ENCODE results near the gene TAF1B. TPM values are rescaled to one million over a fixed set of nuclear protein-coding genes. Genes with fewer than 3 reads are reported as not detected.

Gene TAF1B
- total and polyA plus RNA-seq, 7 donors, result 2.7 to 7.6 (median 5.7) TPM

DNA sequence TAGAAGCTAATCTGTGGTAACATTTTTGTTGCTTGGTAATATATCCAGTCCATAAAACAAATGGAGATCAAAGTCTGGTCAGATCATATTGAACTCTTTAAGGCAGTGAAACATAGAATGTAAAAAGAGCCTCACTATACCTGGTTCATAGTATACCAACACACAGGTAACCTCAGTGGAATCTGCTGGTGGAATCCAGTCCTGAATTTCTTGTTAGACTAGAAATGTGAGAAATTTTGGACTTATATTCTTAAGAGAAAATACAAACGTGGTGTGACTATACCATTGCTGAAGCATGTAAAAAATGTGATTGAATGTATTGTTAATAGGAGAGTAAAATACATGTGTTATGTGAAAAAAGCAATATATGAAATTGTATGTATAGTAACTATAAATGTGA is 62.1 kb downstream of the TAF1B start:
- Histone ChIP-seq H3K36me3 (ENCODE audit: insufficient read depth in 1 of 2, low read depth in 1 of 2) (peaks cover 0 to 8% of the 10 kb centered on the region in 2 donors), H3K4me1 (no peaks in the 10 kb centered on the region), H3K9me3 (no peaks in the 10 kb centered on the region), H3K27me3 (ENCODE audit: insufficient read depth in 3 of 3, low read length in 2 of 3) (no peaks in the 10 kb centered on the region), H3K4me3 (no peak overlapping the region), H3K27ac (no peak overlapping the region)
- TF ChIP-seq, protein P1, sequence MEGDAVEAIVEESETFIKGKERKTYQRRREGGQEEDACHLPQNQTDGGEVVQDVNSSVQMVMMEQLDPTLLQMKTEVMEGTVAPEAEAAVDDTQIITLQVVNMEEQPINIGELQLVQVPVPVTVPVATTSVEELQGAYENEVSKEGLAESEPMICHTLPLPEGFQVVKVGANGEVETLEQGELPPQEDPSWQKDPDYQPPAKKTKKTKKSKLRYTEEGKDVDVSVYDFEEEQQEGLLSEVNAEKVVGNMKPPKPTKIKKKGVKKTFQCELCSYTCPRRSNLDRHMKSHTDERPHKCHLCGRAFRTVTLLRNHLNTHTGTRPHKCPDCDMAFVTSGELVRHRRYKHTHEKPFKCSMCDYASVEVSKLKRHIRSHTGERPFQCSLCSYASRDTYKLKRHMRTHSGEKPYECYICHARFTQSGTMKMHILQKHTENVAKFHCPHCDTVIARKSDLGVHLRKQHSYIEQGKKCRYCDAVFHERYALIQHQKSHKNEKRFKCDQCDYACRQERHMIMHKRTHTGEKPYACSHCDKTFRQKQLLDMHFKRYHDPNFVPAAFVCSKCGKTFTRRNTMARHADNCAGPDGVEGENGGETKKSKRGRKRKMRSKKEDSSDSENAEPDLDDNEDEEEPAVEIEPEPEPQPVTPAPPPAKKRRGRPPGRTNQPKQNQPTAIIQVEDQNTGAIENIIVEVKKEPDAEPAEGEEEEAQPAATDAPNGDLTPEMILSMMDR (IDR thresholded peaks at IDR 0.05), result no peak
- DNase-seq (no peak), ATAC-seq (no peak)
- intact Hi-C loops (cut with DNase I), result no loop called here
- WGBS, 3 donors, result 73 to 82% (median 77%) methylated on average over 1 of the region's 1 CpG

DNA sequence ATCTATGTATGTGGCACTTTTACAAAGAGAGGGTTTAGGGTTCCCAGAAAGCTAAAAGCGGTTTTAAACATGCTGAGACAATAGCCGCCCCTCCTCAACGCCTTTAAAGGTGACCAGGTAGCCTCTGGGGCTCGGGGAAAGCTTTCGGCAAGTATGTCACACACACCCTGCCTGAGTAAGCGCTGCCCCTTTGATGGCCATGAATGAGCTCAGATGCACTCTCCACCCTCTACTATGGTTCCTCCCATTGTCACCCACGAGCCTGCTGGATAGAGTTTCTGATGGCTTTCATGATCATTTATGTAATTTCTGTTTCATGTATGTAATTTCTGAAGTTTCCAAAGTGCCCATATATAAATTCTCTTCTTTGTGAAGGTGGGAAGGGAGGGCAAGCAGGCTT is 64.1 kb downstream of the TAF1B start:
- WGBS, 3 donors, result 93 to 97% (median 96%) methylated on average over 7 of the region's 7 CpGs
- H3K36me3 ChIP-seq (ENCODE audit: insufficient read depth in 1 of 2, low read depth in 1 of 2), result peaks cover 0 to 15% of the 10 kb centered on the region in 2 donors
- TF ChIP-seq, protein P1 (IDR thresholded peaks at IDR 0.05), result no peak

DNA sequence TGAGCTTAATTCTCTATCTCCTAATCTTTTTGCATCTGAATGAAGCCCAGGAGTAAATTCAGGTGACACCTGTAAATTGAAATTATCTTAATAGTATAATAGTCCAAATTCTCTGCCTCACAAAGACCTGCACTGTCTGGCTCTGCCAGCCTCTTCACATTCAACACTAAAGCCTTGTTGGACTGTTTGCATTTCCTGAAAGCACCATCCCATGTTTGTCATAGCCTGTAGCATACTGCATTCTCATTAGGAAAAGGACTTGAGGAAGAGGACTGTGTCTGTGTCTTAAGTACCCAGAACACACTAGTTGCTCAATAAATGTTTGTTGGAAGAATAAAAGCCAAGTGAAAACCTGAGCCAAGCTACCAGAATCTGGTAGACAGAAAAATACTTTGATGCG is 65.4 kb downstream of the TAF1B start:
- H3K27ac ChIP-seq, result no peak overlapping the region
- peaks cover 4 to 25% of the 10 kb centered on the region in 2 donors for H3K36me3 ChIP-seq (ENCODE audit: insufficient read depth in 1 of 2, low read depth in 1 of 2)
- WGBS, 3 donors, result 92 to 100% (median 96%) methylated on average over 1 of the region's 1 CpG
- H3K4me1 ChIP-seq, result no peaks in the 10 kb centered on the region
- TF ChIP-seq, protein P1 (IDR thresholded peaks at IDR 0.05), result no peak
- H3K9me3 ChIP-seq, result no peaks in the 10 kb centered on the region
- no peaks in the 10 kb centered on the region for H3K27me3 ChIP-seq (ENCODE audit: insufficient read depth in 3 of 3, low read length in 2 of 3)
- intact Hi-C loops (cut with DNase I), result no loop called here
- no peak overlapping the region for H3K4me3 ChIP-seq
- ATAC-seq (no peak), DNase-seq (no peak)

More for the DNA sequence above, 64.1 kb downstream of the TAF1B start:
- intact Hi-C loops (cut with DNase I), result no loop called here
- DNase-seq (no peak), ATAC-seq (no peak)
- Histone ChIP-seq H3K27ac (no peak overlapping the region), H3K4me1 (no peaks in the 10 kb centered on the region), H3K9me3 (no peaks in the 10 kb centered on the region), H3K4me3 (no peak overlapping the region), H3K27me3 (ENCODE audit: insufficient read depth in 3 of 3, low read length in 2 of 3) (no peaks in the 10 kb centered on the region)

DNA sequence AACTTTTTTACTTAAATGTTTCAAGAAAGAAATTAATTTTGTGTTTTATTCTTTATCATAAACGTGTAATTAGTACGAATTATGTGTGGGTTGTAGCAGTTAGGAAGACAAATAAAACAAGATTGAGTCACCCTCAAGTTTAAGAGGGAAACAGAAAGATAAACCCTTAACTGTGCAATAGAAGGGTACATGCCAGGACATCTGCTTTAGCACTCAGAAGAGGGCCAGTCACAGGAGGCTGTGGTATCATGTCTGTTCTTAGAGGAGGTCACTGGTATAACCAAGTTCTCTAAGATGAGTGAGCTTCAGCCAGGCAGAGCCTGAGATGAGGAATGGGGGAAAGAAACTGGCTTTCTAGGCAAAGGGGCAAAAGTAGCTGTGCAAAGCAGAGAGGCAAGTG is 65.8 kb downstream of the TAF1B start:
- peaks cover 5 to 25% of the 10 kb centered on the region in 2 donors for H3K36me3 ChIP-seq (ENCODE audit: insufficient read depth in 1 of 2, low read depth in 1 of 2)
- no peaks in the 10 kb centered on the region for H3K27me3 ChIP-seq (ENCODE audit: insufficient read depth in 3 of 3, low read length in 2 of 3)
- intact Hi-C loops (cut with DNase I), result no loop called here

DNA sequence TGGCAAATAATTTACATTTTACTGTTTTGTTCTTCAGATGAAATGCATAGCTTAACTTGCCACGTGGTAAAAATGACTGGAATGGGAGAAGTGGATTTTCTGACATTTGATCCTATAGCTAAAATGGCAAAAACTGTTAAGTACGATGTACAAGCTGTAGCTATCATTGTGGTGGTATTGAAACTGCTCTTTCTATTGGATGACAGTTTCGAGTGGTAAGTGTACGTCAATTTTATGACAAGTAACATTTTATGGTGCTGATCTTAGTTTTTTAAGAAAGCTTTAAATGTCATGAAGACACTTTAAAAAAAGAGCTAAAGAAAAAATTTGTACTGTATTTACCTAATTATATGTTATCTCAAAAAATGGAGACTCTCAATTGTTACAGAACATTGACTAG is 67.4 kb downstream of the TAF1B start:
- DNase-seq (no peak), ATAC-seq (no peak)
- Histone ChIP-seq H3K4me3 (no peak overlapping the region), H3K36me3 (ENCODE audit: insufficient read depth in 1 of 2, low read depth in 1 of 2) (peaks cover 5 to 28% of the 10 kb centered on the region in 2 donors), H3K4me1 (no peaks in the 10 kb centered on the region), H3K9me3 (no peaks in the 10 kb centered on the region), H3K27me3 (ENCODE audit: insufficient read depth in 3 of 3, low read length in 2 of 3) (no peaks in the 10 kb centered on the region), H3K27ac (no peak overlapping the region)
- TF ChIP-seq, protein P1 (IDR thresholded peaks at IDR 0.05), result no peak
- WGBS, 3 donors, result 47 to 73% (median 63%) methylated on average over 4 of the region's 4 CpGs
- intact Hi-C loops (cut with DNase I), result no loop called here

More for the DNA sequence above, 65.8 kb downstream of the TAF1B start:
- WGBS, 3 donors, result 87 to 96% (median 95%) methylated on average over 2 of the region's 2 CpGs
- Histone ChIP-seq H3K4me3 (no peak overlapping the region), H3K4me1 (no peaks in the 10 kb centered on the region), H3K9me3 (no peaks in the 10 kb centered on the region), H3K27ac (no peak overlapping the region)
- ATAC-seq, result no peak
- DNase-seq, result no peak
- TF ChIP-seq, protein P1 (IDR thresholded peaks at IDR 0.05), result no peak
